Endothelial cell of umbilical vein (primary cell): ENCODE data around the gene SOX11.

Experiments
- FOS ChIP-seq: IDR thresholded peaks from 2 replicates; pipeline ENCODE4 v1.6.1; 2011; ENCODE audit warnings: mild to moderate bottlenecking, low read length, moderate library complexity, borderline replicate concordance; ENCODE audit not compliant: insufficient read depth
- GATA2 ChIP-seq: IDR thresholded peaks from 2 replicates; pipeline ENCODE4 v1.7.0; 2011; ENCODE audit warnings: low read depth, mild to moderate bottlenecking, moderate library complexity, mixed read lengths, low read length; ENCODE audit not compliant: insufficient read length, insufficient read depth
- POLR2A ChIP-seq: IDR thresholded peaks from 2 replicates; pipeline ENCODE4 v1.6.1; 2012; ENCODE audit warnings: low read depth, mild to moderate bottlenecking, control low read depth, low read length
- POLR2AphosphoS5 ChIP-seq: IDR thresholded peaks from 2 replicates; pipeline ENCODE4 v1.6.1; 2012; ENCODE audit warnings: low read depth, mild to moderate bottlenecking, control low read depth, low read length, moderate library complexity; ENCODE audit not compliant: insufficient read depth
- TF ChIP-seq, protein P1 (sequence below), 2 donors: IDR thresholded peaks; 1 replicate in 1 of 2; 2 replicates in 1 of 2; pipeline ENCODE4 v1.5.1; 2011; ENCODE audit warnings: low read length in 2 of 2, mild to moderate bottlenecking in 2 of 2, moderate library complexity in 2 of 2, control low read depth in 1 of 2, inconsistent platforms in 1 of 2, low read depth in 1 of 2; ENCODE audit not compliant: insufficient read depth in 1 of 2; ENCODE audit errors: extremely low read depth in 1 of 2
- TF ChIP-seq, protein P2 (sequence below): IDR thresholded peaks from 2 replicates; pipeline ENCODE4 v1.6.1; 2011; ENCODE audit not compliant: insufficient read depth, insufficient read length

GRCh38 chr2:5748391-5748790, 56.2 kb downstream of the SOX11 start:
- TF ChIP-seq, protein P1, sequence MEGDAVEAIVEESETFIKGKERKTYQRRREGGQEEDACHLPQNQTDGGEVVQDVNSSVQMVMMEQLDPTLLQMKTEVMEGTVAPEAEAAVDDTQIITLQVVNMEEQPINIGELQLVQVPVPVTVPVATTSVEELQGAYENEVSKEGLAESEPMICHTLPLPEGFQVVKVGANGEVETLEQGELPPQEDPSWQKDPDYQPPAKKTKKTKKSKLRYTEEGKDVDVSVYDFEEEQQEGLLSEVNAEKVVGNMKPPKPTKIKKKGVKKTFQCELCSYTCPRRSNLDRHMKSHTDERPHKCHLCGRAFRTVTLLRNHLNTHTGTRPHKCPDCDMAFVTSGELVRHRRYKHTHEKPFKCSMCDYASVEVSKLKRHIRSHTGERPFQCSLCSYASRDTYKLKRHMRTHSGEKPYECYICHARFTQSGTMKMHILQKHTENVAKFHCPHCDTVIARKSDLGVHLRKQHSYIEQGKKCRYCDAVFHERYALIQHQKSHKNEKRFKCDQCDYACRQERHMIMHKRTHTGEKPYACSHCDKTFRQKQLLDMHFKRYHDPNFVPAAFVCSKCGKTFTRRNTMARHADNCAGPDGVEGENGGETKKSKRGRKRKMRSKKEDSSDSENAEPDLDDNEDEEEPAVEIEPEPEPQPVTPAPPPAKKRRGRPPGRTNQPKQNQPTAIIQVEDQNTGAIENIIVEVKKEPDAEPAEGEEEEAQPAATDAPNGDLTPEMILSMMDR (IDR thresholded peaks at IDR 0.05; ENCODE audit: extremely low read depth in 1 of 2, insufficient read depth in 1 of 2, low read depth in 1 of 2, low read length in 2 of 2), result no peak
- TF ChIP-seq, protein P2, sequence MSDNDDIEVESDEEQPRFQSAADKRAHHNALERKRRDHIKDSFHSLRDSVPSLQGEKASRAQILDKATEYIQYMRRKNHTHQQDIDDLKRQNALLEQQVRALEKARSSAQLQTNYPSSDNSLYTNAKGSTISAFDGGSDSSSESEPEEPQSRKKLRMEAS, result no peak
- no peak for TF ChIP-seq GATA2
- no peak for TF ChIP-seq POLR2AphosphoS5
- TF ChIP-seq POLR2A, result no peak
- TF ChIP-seq FOS, result no peak
